CD4-positive, CD25-positive, alpha-beta regulatory T cell (primary cell): ENCODE data around the gene VCX3A. TPM values are rescaled to one million over a fixed set of nuclear protein-coding genes. Genes with fewer than 3 reads are reported as not detected.
"Not testable (repeated sequence)": the region's sequence is repeated elsewhere in the genome, so short reads cannot be mapped to it uniquely, and the experiment has no call there.

Experiments used
- ATAC-seq, 2 donors: fragments of 150-1000 bp; cut with Tn5 transposase; one replicate each; pipeline ENCODE4 v1.10.0; 2021; ENCODE audit warnings: low read depth in 2 of 2, moderate number of reproducible peaks in 2 of 2, moderate library complexity in 1 of 2
- DNase-seq, 3 donors: peaks; one replicate each; pipeline versions ENCODE4 v3.0.0 to v3.0.0-alpha.2; 2012 to 2022; ENCODE audit warnings: mixed read lengths in 1 of 3
- H3K27ac ChIP-seq: one replicate; pipeline ENCODE4 v1.7.0; 2013; ENCODE audit warnings: mild to moderate bottlenecking, low read length; ENCODE audit not compliant: insufficient read depth, poor library complexity, severe bottlenecking
- H3K27me3 ChIP-seq: one replicate; pipeline ENCODE4 v1.7.0; 2013; ENCODE audit warnings: low read length; ENCODE audit not compliant: control insufficient read depth, insufficient read depth
- H3K36me3 ChIP-seq: one replicate; pipeline ENCODE4 v1.7.0; 2013; ENCODE audit warnings: mild to moderate bottlenecking, low read length, moderate library complexity; ENCODE audit not compliant: control insufficient read depth, insufficient read depth
- H3K4me1 ChIP-seq: 2 replicates; pipeline ENCODE4 v1.7.0; 2013; ENCODE audit warnings: mild to moderate bottlenecking, low read length; ENCODE audit not compliant: insufficient read depth, control insufficient read depth, poor library complexity, severe bottlenecking
- H3K4me3 ChIP-seq: one replicate; pipeline ENCODE4 v1.7.0; 2013; ENCODE audit warnings: low read depth, mild to moderate bottlenecking, low read length, moderate library complexity
- H3K9me3 ChIP-seq, 2 experiments: 1 replicate in 1 of 2; 2 replicates in 1 of 2; pipeline ENCODE4 v1.7.0; 2013; ENCODE audit warnings: low read length in 2 of 2, mild to moderate bottlenecking in 1 of 2, moderate library complexity in 1 of 2; ENCODE audit not compliant: control insufficient read depth in 2 of 2
- H3K27ac Mint-ChIP-seq, 3 donors: one replicate each; pipeline ENCODE4 v1.8.0; 2020 to 2022; ENCODE audit warnings: mild to moderate bottlenecking in 3 of 3, mixed read lengths in 3 of 3, moderate library complexity in 2 of 3
- H3K27me3 Mint-ChIP-seq: one replicate; pipeline ENCODE4 v1.8.0; 2022; ENCODE audit warnings: mild to moderate bottlenecking, mixed read lengths
- H3K36me3 Mint-ChIP-seq: one replicate; pipeline ENCODE4 v1.8.0; 2020; ENCODE audit warnings: mixed read lengths
- H3K4me1 Mint-ChIP-seq, 4 donors: one replicate each; pipeline ENCODE4 v1.8.0; 2020 to 2022; ENCODE audit warnings: mixed read lengths in 4 of 4, mild to moderate bottlenecking in 1 of 4
- H3K4me3 Mint-ChIP-seq, 4 donors: one replicate each; pipeline ENCODE4 v1.8.0; 2020 to 2022; ENCODE audit warnings: mild to moderate bottlenecking in 4 of 4, mixed read lengths in 4 of 4, moderate library complexity in 3 of 4
- H3K9me3 Mint-ChIP-seq, 7 donors: one replicate each; pipeline ENCODE4 v1.8.0; 2020 to 2022; ENCODE audit warnings: mixed read lengths in 7 of 7, mild to moderate bottlenecking in 3 of 7, moderate library complexity in 2 of 7
- polyA plus RNA-seq, 4 donors: library from polyadenylated mRNA; unstranded; fragments of 300-500 nt; fragmentation: Illumina TruSeq; gene quantifications; one replicate each; pipeline ENCODE4 v1.2.3, GENCODE V29; 2021
- total RNA-seq: library from RNA; stranded (reverse); gene quantifications from one replicate; pipeline ENCODE4 v1.2.3, GENCODE V29; 2022

The VCX3A gene
- total RNA-seq (not detected), polyA plus RNA-seq (not detected)

DNA sequence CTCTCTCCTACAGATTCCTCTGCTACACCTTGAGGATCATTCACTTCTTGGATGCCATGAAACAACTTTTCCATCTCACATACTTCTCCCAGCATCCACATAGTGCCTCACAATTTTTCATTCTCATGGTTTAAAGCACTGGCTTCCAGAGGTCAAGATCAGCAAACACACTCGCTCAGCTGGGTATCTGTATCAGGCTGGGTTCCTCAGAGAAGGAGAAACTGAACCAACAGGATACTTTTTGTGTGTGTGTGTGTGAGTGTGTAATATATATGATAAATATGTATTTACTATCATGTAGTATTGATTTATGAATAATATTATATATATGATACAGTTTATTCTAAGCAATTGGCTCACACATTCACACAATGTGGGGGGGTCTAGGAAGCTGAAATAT lies at the start of gene VCX3A:
Gene VCX3A (minus strand): TSS at position 101 of the 400 bp plus-strand sequence. CDS start 621 bp downstream, outside the sequence.
- H3K9me3 ChIP-seq, H3K36me3 ChIP-seq, ATAC-seq, H3K4me3 ChIP-seq, H3K9me3 Mint-ChIP-seq, H3K27ac Mint-ChIP-seq, H3K4me1 Mint-ChIP-seq, H3K4me1 ChIP-seq, H3K27me3 Mint-ChIP-seq, H3K27ac ChIP-seq, H3K4me3 Mint-ChIP-seq, H3K36me3 Mint-ChIP-seq, H3K27me3 ChIP-seq, DNase-seq: not testable (repeated sequence)

- no peak for ATAC-seq
- no peaks in the 10 kb centered on the region for H3K27me3 Mint-ChIP-seq
- H3K4me1 Mint-ChIP-seq, result no peaks in the 10 kb centered on the region
- H3K27ac Mint-ChIP-seq, result no peak overlapping the region
- Histone ChIP-seq H3K9me3 (no peaks in the 10 kb centered on the region), H3K4me1 (no peaks in the 10 kb centered on the region), H3K27ac (no peak overlapping the region), H3K27me3 (no peaks in the 10 kb centered on the region), H3K4me3 (no peak overlapping the region), H3K36me3 (no peaks in the 10 kb centered on the region)
- no peaks in the 10 kb centered on the region for H3K9me3 Mint-ChIP-seq
- H3K4me3 Mint-ChIP-seq, result no peak overlapping the region
- H3K36me3 Mint-ChIP-seq, result no peaks in the 10 kb centered on the region
- DNase-seq, result no peak
Observed at GRCh38 chrX:6574762-6575161, 39.8 kb upstream of the VCX3A start.

DNA sequence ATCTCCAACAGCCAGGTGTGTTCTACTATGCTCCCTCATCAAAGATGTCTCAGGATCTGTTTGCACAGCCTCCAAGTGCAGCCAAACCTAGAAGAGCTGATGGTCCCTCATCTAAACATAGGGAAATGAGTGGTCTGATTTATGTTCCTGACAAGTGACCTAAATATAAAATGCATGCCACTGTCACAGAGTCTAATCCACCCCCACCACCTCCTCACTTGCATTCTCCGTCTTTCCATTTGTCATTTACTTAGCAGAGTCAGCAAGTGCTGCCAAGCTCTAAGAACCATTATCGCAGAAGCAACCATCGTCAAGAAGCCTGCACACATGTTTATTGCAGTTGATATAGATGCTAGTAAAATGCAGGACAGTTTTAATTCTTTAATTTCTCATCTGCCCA lies 33.1 kb upstream of the VCX3A start:
- Mint-ChIP-seq H3K27me3 (no peaks in the 10 kb centered on the region), H3K36me3 (no peaks in the 10 kb centered on the region), H3K4me3 (no peak overlapping the region), H3K4me1 (no peaks in the 10 kb centered on the region), H3K27ac (no peak overlapping the region), H3K9me3 (peaks cover 0 to 6% (median 4%) of the 10 kb centered on the region in 7 donors)
- no peaks in the 10 kb centered on the region for H3K27me3 ChIP-seq
- no peak overlapping the region for H3K4me3 ChIP-seq
- no peaks in the 10 kb centered on the region for H3K36me3 ChIP-seq
- H3K9me3 ChIP-seq, result no peaks in the 10 kb centered on the region
- no peaks in the 10 kb centered on the region for H3K4me1 ChIP-seq
- H3K27ac ChIP-seq, result no peak overlapping the region
- ATAC-seq, result no peak
- DNase-seq, result no peak

DNA sequence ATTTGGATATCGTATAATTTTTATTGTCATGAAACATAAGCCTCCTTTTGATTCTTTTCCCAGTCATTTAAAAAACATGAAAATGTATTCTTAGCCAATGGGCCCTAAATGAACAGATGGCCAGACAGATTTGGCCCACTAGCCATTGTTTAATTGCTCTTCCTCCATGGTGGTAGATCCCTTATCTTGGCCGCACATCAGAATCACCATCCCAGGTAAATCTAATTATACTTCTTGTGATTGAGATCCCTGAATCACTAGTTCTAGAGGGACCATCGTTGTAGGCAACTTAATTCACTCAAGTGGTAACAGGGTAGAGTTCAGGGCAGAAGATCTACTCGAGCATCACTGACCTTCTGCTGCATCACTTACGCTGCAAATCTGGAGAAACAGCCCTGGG lies 24.1 kb upstream of the VCX3A start:
- Histone ChIP-seq H3K36me3 (no peaks in the 10 kb centered on the region), H3K27ac (no peak overlapping the region), H3K27me3 (no peaks in the 10 kb centered on the region), H3K4me3 (no peak overlapping the region), H3K4me1 (no peaks in the 10 kb centered on the region), H3K9me3 (no peaks in the 10 kb centered on the region)
- ATAC-seq (no peak), DNase-seq (no peak)
- H3K4me1 Mint-ChIP-seq, result no peaks in the 10 kb centered on the region
- no peak overlapping the region for H3K4me3 Mint-ChIP-seq
- peaks cover 0 to 17% (median 2%) of the 10 kb centered on the region in 7 donors for H3K9me3 Mint-ChIP-seq
- H3K27ac Mint-ChIP-seq, result no peak overlapping the region
- H3K36me3 Mint-ChIP-seq, result no peaks in the 10 kb centered on the region
- no peaks in the 10 kb centered on the region for H3K27me3 Mint-ChIP-seq

- Histone ChIP-seq H3K27ac (no peak overlapping the region), H3K9me3 (no peaks in the 10 kb centered on the region), H3K4me3 (no peak overlapping the region), H3K4me1 (no peaks in the 10 kb centered on the region), H3K27me3 (no peaks in the 10 kb centered on the region), H3K36me3 (no peaks in the 10 kb centered on the region)
- H3K36me3 Mint-ChIP-seq, result no peaks in the 10 kb centered on the region
- H3K4me1 Mint-ChIP-seq, result no peaks in the 10 kb centered on the region
- H3K9me3 Mint-ChIP-seq, result peaks cover 0 to 21% (median 6%) of the 10 kb centered on the region in 7 donors
- no peak overlapping the region for H3K4me3 Mint-ChIP-seq
- DNase-seq (no peak), ATAC-seq (no peak)
- H3K27ac Mint-ChIP-seq, result no peak overlapping the region
- no peaks in the 10 kb centered on the region for H3K27me3 Mint-ChIP-seq
Observed at GRCh38 chrX:6557690-6558089, 22.8 kb upstream of the VCX3A start.

DNA sequence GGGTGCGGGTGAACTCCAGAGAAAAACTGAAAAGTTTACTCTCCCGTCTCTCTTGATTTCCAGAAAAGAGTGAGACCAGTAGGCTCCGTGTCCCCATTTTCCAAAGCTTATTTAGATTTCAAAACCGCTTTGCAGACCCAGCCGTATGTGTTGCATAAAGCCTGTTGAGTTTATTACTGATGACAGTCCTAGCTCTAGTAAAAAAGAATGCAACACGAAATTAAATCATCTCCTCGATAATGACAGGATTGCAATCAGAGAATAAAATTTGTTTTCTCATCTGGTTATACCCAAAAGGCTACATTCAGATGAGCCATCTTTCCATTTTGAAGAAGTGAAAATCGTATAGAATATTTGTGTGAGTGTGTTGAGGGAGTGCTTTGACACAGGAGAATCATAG lies 16.1 kb upstream of the VCX3A start:
- no peak overlapping the region for H3K4me3 ChIP-seq
- H3K27me3 ChIP-seq, result no peaks in the 10 kb centered on the region

GRCh38 chrX:6545712-6546111 lies 10.8 kb upstream of the VCX3A start:
- no peak for ATAC-seq
- no peaks in the 10 kb centered on the region for H3K4me1 ChIP-seq
- H3K27ac Mint-ChIP-seq, result no peak overlapping the region

More for the DNA sequence above, 16.1 kb upstream of the VCX3A start:
- H3K9me3 Mint-ChIP-seq, result peaks cover 0 to 29% (median 5%) of the 10 kb centered on the region in 7 donors
- no peaks in the 10 kb centered on the region for H3K4me1 Mint-ChIP-seq
- DNase-seq (no peak), ATAC-seq (no peak)
- H3K36me3 ChIP-seq, result no peaks in the 10 kb centered on the region
- H3K27ac ChIP-seq, result no peak overlapping the region
- no peak overlapping the region for H3K27ac Mint-ChIP-seq
- peaks cover 0 to 3% of the 10 kb centered on the region in 2 experiments for H3K9me3 ChIP-seq
- no peaks in the 10 kb centered on the region for H3K27me3 Mint-ChIP-seq
- no peaks in the 10 kb centered on the region for H3K4me1 ChIP-seq
- H3K4me3 Mint-ChIP-seq, result no peak overlapping the region
- H3K36me3 Mint-ChIP-seq, result no peaks in the 10 kb centered on the region

DNA sequence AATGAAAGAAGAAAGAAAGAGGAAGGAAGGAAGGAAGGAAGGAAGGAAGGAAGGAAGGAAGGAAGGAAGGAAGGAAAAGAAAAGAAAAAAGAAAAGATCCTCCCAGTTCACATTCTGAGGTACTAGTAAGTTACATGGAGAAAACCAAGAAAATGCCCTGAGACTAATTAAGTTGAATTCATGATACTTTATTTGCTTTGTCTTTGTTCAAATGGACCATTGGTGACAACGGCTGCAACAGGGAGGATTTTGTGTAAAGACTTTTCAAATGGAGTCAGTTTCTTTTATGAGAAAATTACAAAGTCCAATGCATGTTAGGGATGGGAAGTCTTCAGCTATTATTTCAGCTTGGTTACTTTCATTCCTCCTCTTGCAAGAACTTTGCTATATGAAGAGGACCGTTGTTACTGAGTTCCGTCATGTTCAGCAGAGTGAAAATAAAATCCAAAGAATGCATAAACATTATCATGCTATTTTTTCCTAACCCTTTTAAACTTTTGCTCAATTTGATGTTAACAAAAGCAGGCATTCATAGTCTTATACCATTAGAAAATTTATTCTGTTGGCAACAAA lies 8.3 kb downstream of the VCX3A start:
- H3K9me3 ChIP-seq, result no peaks in the 10 kb centered on the region
- no peak overlapping the region for H3K4me3 ChIP-seq
- no peaks in the 10 kb centered on the region for H3K36me3 Mint-ChIP-seq
- H3K36me3 ChIP-seq, result no peaks in the 10 kb centered on the region
- H3K4me1 ChIP-seq, result no peaks in the 10 kb centered on the region
- H3K27me3 ChIP-seq, result no peaks in the 10 kb centered on the region
- ATAC-seq (no peak), DNase-seq (no peak)
- H3K9me3 Mint-ChIP-seq, result peaks cover 0 to 11% (median 1%) of the 10 kb centered on the region in 7 donors
- H3K27ac Mint-ChIP-seq, result no peak overlapping the region
- H3K4me1 Mint-ChIP-seq, result no peaks in the 10 kb centered on the region
- H3K27me3 Mint-ChIP-seq, result no peaks in the 10 kb centered on the region
- no peak overlapping the region for H3K4me3 Mint-ChIP-seq
- H3K27ac ChIP-seq, result no peak overlapping the region

More at GRCh38 chrX:6545712-6546111, 10.8 kb upstream of the VCX3A start:
- H3K36me3 Mint-ChIP-seq, result no peaks in the 10 kb centered on the region
- Histone ChIP-seq H3K27me3 (no peaks in the 10 kb centered on the region), H3K4me3 (no peak overlapping the region), H3K27ac (no peak overlapping the region), H3K9me3 (no peaks in the 10 kb centered on the region), H3K36me3 (no peaks in the 10 kb centered on the region)
- no peaks in the 10 kb centered on the region for H3K4me1 Mint-ChIP-seq
- H3K4me3 Mint-ChIP-seq, result no peak overlapping the region
- H3K9me3 Mint-ChIP-seq, result peaks cover 0 to 10% (median 1%) of the 10 kb centered on the region in 7 donors
- DNase-seq, result no peak
- H3K27me3 Mint-ChIP-seq, result no peaks in the 10 kb centered on the region
